ENCODE data around the gene RNF38.
A peak's percentile ranks its signal among the peaks of the same experiment; 100 is the strongest.
"Not testable (repeated sequence)": the region's sequence is repeated elsewhere in the genome, so short reads cannot be mapped to it uniquely, and the experiment has no call there.

Gene RNF38

DNA sequence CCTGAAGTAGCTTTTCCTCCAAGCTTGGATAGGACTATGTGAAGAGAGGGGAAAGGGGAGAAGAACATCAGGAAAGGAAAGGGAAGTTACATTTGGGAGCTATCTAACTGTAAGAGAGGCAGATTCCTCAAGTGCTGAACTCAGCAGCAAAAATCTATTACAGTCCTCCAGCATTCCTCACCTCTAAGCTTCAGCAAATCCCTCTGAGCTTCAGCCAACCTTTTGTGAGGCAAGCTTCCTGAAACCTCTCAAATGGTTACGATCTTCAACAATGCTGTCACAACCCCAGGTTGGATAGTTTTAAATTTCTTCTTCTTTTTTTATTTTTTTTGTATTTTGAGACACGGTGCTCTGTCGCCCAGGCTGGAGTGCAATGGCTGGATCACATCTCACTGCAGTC, 2.5 kb upstream of the RNF38 start:
- no peak for DNase-seq

DNA sequence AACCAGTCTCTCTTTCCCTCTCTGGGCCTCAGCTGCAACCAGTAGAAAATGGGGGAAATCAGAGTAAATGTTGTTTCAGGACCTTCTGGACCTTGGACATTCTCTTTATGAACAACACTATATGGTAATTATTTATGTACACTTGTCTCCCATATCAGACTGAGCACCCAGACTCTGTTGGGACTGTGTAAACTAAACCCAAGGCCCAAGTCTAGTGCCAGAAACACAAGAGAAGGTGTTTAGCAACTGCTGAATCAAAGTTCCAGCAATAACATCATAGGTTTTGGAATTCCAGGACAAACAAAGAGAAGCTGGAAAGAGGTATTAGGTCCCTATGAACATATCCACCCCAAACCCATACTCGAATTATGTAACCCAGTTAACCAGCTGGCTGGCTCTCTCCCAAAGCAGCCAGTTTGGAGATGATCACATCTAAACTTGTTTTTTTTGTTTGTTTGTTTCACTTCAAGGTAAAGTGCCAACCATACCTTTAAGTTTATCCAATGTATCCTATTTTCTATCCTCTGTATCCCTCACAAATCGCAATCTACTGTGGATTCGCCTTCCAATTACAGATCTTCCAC, 1.9 kb upstream of the RNF38 start:
- no peak for DNase-seq

DNA sequence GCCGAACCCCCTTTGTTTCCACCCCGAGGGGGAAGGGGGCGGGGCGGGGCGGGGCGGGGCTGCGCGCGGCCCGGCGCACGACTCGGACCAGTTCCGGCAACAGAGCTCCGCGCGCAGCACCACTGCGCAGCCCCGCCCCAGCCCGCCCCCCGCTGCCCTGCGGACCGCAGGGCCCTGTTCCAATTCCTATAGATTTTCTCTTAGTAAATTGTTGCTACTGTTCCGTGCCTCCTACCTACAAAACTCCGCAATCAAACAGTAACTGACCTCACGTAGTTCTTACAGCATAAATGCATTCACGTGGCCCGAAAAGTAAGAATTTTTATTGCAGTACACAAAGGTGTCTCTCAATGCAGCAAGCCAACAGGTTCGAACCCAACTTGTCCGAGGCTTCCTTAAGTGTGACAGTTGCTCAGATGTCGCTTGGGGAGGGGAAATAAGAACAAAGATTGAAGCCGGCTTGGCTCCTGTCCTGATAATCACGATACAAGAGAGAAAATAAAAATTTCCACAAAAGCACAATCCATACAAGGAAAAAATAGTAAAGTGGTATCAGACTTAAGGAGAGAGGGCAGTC, 1.2 kb upstream of the RNF38 start:
- DNase-seq = peak; percentile 84

DNA sequence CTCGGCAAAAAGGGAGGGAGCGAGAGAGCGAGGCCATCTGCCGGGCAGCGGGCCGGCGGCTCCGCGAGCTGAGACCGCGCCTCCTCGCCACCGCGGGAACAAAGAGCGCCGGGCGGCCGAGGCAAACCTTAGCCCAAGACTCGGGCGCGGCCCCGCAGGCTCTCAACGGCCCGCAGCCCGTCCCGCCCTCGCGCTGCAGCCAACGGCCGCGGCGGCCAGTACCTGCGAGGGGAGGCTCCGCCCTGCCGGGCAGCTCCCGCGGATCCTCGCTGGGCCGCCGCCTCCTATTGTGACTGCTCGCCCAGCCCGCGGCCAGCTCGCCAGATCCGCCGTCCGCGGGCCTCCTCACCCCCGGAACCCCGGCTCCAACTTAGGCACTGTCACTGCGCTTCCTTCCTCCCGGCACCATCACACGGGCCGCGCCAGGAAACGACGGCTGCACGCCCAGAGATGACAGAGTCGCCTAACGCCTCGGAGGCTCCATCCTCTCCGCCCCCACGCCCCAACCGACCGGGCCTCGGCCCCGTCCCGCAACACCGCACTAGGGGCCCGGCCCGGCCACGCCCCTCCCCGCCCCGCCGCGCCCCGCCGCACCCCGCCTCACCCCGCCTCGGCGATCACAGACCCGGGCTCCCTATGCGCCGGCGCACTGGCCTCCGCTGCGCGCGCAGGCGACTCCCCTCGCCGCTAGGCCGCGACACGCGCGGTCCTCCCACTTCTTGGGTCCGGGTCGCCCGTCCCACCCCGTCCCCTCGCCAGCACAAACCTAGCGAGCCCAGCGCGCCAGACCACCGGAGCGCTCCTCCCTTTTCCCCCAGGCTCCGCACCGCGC, 479 bp upstream of the RNF38 start:
- DNase-seq = peak; percentile 94

DNA sequence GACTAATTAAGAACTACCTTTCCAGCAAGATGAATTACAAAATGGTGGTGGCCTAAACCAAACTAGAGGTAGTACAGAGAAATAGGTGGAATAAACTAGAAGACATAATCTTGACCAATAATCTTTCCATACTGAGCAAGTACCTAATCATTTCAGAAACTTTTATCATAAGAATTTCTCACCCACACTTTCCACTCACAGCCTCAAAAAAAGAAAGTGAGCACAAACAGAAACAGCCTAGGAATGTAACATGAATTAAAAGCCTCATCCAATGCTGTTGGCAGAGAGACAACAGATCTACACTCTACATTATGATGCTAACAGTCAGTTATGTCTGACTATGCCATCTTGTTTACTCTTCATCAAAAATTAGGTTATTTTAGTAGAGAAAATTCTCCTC, 1.3 kb downstream of the RNF38 start:
- DNase-seq = no peak

DNA sequence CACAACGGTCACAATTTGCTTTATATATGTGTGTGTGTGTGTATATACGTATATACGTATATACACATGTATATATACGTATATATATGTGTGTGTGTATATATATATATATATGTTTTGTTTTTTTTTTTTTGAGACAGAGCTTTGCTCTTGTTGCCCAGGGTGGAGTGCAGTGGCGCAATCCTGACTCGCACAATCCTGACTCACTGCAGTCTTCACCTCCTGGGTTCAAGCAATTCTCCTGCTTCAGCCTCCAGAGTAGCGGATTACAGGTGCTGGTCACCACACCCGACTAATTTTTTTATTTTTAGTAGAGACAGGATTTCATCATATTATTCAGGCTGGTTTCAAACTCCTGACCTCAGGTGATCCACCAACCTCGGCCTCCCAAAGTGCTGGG, 3.1 kb downstream of the RNF38 start:
- DNase-seq = no peak

DNA sequence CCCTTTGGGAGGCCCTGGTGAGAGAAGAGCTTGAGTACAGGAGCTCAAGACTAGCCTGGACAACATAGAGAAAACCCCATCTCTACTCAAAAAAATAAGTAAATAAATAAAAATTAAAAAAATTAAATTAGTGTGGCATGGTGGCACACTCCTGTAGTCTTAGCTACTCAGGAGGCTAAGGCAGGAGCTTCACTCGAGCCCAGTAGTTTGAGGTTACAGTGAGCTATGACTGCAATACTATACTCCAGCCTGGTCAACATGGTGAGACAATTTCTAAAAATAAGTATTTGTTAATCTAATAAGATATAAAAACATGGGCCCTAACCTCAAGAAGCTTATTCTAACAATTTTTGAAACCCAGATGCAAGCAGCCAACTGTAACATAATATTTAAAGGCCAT, 7.6 kb downstream of the RNF38 start:
- DNase-seq = no peak

DNA sequence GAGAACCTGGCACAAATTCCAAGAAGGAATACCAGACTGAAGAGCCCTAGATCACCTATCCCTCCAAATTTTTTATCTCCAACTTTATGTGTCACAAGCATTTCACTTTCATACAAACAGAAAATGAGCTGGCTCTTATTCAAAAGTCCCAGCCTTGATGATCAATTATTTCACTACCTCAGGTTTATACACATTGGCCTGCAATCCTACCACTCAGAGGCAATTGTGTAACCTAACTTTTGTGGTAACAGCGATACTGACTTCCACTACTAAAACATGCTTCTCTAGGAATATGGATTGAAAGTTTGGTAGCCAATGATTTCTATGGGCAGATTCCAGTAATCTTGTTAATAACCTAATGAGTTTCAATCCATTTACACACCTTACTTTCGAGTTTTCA, 10.5 kb downstream of the RNF38 start:
- no peak for DNase-seq

DNA sequence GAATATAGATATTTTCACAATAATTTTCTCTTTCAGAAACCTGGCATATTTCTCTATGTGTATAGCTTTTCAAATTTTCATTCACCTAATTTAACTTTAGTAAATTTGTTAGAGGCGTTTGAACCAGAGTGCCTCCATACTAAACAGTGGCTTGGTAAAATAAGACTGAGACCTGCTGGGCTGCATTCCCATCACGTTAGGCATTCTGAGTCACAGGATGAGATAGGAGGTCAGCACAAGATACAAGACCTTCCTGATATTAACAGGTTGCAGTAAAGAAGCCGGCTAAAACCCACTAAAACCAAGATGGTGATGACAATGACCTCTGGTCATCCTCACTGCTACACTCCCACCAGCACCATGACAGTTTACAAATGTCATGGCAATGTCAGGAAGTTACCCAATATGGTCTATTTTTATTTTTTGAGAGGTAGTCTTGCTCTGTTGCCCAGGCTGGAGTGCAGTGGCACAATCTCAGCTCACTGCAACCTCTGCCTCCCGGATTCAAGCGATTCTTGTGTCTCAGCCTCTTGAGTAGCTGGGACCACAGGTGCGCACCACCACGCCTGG, 13.6 kb downstream of the RNF38 start:
- not testable (repeated sequence) for DNase-seq

DNA sequence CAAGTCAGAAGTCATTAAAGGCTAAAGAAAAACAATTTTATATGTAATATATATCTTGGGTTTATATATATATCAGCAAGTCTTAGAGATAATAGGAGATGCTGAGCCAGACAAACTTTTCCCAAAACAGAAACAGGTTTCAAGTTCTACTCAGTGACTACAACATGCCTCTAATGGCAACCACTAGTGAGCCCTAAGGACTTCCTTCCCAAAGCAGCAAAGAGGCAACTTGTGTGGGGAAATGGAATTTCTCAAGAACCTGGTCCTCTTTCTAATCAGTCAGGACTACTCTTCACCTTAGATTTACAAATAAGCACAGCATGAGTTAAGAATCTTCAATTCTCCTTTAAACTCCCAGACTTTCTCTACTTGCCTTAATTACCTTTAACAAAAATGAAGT, 17.6 kb downstream of the RNF38 start:
- DNase-seq = no peak

DNA sequence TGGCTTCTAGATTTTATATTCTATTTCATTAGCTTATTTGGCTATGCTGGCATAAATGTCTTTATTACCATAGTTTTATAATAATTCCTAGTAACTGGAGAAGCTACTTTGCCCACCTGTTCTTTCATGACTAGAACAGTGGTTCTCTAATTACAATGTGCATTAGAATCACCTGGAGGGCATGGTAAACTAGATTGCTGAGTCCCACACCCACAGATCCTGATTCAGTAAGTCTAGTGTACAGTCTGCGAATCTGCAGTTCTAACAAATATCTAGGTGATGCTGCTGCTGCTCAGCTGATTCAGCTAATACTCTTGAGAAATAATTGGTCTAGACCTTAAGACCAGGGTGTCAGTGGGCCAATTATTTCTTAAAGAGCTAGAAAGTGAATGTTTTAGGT, 35.5 kb downstream of the RNF38 start:
- DNase-seq = no peak

DNA sequence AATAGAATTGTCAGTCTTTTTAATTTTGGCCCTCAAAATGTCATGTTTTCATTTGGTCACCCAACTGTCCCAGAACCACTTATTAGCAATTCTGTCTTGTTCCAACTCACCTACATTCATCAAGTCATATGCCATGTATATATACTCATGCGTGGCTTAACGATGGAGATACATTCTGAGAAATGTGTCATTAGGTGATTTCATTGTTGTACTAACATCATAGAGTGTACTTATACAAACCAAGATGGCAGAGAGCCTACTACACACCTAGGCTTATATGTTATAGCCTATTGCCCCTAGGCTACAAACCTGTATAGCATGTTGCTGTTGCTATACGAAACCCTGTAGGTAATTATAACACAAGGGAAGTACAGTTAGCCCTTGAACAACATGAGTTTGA, 36.6 kb downstream of the RNF38 start:
- DNase-seq = no peak

DNA sequence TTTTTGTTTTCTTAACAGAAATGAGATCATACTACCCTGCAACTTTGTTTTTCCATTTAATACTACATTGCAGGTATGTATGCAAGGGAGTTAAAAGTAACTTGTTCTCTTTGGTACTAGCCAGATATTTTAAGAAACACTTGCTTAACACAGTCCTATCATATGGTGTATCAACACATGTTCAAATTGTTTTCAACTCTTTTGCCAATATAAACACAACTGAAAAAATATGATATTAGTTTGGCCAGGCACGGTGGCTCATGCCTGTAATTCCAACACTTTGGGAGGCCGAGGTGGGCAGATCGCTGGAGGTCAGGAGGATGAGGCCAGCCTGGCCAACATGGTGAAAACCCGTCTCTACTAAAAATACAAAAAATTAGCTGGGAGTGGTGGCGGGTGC, 41.6 kb downstream of the RNF38 start:
- no peak for DNase-seq

DNA sequence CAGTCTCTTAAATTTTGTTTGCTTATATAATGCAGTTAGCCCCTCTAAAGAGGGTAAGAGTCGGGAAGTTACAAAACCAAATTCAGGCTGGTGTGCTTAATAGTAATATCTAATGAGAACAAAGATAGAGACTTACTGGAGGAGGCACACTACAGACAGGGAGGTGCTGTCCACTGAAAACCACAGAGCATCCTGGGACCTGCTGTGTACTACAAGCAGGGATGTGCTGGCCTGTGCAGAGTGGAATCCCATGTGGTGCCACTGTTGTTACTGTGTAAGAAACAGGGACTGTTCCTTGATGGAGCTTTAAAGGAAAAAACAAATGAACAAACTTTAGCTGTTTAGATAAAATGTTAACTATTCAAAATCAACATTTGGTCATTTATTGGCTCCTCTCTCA, 42.4 kb downstream of the RNF38 start:
- no peak for DNase-seq

DNA sequence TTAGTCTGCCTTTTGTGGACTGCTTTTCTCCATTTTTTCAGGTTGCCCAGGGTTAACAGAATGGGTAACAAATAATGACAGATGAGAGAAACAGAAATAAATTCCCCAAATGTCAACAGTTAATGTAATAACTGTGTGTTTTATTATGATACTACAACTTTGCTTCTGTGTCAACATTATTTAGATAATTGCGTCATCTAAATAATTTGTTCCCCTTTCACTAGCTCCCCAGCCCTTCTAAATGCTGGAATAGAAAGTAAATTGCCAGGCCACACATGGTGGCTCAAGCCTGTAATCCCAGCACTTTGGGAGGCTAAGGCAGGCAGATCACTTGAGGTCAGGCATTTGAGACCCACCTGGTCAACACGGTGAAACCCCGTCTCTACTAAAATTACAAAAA, 53.5 kb downstream of the RNF38 start:
- no peak for DNase-seq

DNA sequence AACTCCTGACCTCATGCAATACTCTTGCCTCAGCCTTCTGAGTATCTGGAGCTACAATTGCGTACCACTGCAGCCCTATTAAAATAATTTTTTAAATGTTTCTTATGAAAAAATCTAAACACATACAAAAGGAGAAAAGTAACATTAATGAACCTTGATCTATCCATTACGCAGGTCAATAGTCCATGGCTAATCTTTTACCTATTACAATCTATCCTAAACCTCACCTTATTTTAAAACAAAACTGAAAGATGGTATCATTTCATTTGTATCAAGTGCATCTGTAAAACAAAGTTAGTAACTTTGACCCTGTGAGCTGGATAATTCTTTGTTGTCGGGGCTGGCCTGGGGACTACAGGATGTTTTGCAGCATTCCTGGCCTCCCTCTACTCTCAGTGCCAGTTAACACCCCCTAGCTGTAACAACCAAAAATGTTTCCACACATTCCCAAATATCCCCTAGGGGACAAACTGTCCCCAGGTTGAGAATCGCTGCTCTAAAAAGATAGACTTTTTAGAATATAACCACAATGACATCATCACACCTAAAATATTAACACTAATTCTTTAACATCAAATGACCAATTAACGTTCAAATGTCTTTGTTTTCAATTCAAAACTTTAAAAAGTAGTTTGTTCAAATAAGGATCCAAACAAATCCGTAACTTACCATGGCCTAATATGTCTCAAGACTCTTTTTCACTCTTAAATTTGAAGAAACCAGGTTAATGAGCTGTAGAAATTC, 54.8 kb downstream of the RNF38 start:
- no peak for DNase-seq

DNA sequence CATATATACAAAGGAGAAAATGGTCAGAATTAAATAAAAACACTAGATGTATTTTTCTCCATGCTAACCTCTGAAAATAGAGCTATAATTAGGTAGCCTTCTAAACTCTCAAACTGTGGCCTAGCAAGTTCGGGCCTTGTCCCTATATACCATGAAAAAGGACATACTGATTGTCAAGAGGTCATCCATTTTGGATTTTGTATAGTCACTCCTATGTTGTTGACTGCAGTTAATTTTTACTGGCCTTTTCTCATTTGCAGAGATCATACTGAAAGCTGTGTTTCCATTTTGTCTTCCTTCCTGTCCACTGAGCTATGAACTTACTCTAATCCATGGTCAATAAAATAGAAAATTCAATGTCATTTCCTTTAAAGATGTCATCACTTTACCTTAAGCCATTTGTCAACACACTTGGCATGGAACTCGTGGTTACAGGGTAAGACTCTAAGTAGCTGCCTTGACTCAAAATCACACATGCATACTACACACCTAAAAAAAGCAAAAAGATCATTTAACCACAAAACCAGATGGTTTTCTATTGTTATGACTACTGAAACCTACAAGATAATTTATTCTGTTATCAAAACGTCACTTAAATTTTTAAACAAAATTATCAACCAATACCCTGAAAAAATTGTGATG, 58.0 kb downstream of the RNF38 start:
- DNase-seq = no peak

DNA sequence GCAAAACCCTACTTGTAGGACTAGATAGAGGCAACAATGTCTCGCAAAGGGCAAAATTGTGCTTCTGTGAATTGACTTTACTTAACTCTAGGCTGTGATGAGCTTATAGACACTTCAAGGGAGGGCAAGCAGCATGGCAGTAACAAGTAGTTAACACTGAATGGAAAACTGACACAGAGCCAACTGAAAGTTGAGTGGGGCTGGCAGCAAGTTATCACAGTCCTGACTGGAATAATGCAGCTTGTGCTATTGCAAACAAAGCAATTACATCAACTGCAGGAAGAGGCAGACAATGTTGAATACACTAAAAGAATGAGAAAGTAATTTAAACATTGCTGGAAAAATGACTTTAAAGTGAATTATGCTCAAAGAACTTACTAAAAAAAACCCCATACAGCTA, 62.2 kb downstream of the RNF38 start:
- DNase-seq = no peak

DNA sequence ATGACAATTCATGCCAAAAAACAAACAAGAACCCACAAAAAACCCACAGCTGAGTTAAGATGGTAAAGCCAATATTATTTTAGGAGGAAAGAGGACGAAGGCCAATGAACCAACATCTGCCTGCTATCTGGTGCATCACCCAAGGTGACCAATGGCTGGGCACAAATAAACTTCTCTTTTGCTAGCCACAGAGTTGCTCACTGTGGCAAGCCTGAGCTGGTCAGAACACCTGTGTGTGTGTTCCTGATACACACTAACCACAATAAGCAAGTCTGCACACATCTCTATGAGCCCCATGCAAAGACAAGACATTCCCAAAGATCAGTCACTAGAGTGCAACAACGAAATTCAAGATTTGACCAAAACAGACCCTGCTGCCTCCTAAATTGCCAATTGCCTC, 63.1 kb downstream of the RNF38 start:
- DNase-seq = no peak

DNA sequence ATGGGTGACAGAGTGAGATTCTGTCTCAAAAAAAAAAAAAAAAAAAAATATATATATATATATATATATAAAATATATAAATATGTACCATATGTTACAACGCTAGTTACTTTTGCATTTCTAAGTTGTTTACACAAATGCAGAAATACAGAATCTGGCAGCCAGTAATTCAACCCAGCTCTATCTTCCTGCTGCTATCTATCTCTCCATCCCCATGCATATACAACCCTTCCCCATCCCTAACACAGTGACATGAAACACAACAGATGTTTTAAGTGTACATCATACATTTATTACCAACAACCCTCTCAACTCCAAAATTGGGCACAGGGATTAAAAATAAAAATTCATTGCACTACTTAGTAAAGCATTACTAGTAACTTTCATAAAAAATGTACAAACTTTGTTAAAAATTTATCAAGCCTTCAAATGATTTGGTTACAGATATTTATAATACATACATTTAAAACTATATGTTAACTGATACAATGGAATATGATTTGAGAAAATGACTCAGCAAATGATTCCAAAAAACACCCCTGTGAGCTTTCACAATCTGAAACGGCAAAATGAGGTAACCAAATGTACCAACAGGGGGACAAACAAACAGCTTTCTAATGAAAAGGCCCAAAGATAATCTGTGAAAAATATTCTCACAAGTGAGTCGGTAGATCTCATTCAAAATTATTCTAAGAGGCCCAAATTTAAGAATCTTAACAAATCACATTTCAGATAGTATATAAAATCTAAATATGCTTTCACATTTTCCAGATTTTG, 63.8 kb downstream of the RNF38 start:
- no peak for DNase-seq

DNA sequence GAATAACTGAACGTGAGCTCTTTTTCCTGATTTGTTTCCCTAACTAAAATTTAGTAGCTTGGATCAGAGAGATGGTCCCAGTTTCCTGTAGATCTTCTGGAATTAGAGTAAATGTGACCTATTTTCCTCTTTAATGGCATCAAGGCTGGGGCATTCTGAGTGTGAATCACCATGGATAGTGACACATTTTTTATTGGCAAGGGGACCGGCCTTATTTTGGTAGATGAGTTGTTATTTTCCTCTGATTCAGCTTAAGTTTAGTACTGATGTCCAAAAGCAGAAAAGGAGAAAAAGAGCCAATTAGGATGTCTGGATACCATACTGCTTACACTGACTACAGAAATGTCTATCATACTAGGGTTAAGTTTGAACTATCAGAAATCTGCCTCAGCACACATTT, 68.1 kb downstream of the RNF38 start:
- no peak for DNase-seq

DNA sequence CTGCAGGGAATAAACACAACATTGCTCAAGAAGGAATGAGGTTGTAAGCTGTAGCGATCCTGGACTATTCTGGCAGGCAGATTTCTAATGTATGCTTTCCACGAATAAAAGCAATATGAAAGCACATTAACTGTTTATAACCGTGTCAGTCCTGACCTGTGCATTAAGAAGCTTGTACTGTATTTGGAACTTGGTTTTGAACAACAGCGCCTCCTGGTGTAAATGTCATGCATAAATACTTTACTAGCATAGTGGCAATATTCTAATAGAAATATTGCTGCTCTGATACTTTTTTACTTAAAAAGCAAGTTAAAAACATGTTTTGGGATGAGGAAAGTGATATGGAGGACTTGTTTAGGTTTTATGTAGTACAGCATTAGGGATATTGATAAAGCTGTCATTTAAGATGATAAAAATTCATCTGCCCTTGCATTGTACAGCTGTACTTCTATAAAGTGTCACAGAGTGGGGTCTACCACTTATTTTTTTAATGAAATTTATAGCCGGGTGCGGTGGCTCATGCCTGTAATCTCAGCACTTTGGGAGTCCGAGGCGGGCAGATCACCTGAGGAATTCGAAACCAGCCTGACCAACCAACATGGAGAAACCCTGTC, 71.2 kb downstream of the RNF38 start:
- DNase-seq = no peak
